H1 (cell line): Measurements from ENCODE around the gene RHOBTB3. TPM values are rescaled to one million over a fixed set of nuclear protein-coding genes. Genes with fewer than 3 reads are reported as not detected.

Experiments
- CHD1 ChIP-seq: IDR thresholded peaks from 2 replicates; pipeline ENCODE4 v1.6.1; 2012; ENCODE audit warnings: low read depth, low read length, improper control_type of control experiment
- EZH2 ChIP-seq: fragments of 200-600 bp; sonication (generic); IDR thresholded peaks from 2 replicates; pipeline ENCODE4 v1.7.1; 2012; ENCODE audit warnings: low read depth, mild to moderate bottlenecking, moderate library complexity, low read length, inconsistent platforms; ENCODE audit not compliant: severe bottlenecking
- HDAC2 ChIP-seq, 2 experiments: fragments of 300-600 bp in 1 of 2; sonication (generic) in 1 of 2; IDR thresholded peaks; 2 replicates each; pipeline ENCODE4 v1.6.1; 2011 to 2012; ENCODE audit warnings: low read depth in 2 of 2, low read length in 2 of 2, mild to moderate bottlenecking in 2 of 2, moderate library complexity in 2 of 2, borderline replicate concordance in 1 of 2, inconsistent platforms in 1 of 2
- NANOG ChIP-seq: IDR thresholded peaks from 2 replicates; pipeline ENCODE4 v1.6.1; 2011; ENCODE audit warnings: low read length, low read depth, mild to moderate bottlenecking, inconsistent platforms; ENCODE audit not compliant: insufficient read depth, poor library complexity, severe bottlenecking
- RFX5 ChIP-seq: IDR thresholded peaks from 2 replicates; pipeline ENCODE4 v1.6.1; 2011; ENCODE audit warnings: low read depth, low read length, improper control_type of control experiment, borderline replicate concordance
- polyA plus RNA-seq, 7 experiments: library from polyadenylated mRNA; depleted of rRNA in 3 of 7; stranded (reverse) in 5 of 7; unstranded in 2 of 7; fragments of >200 nt in 5 of 7; fragments of 200-250 nt in 2 of 7; gene quantifications; 1 replicate in 5 of 7; 2 replicates in 1 of 7; 4 replicates in 1 of 7; pipeline versions ENCODE4 v1.2.1 to v1.2.3, GENCODE V29; 2011 to 2013; ENCODE audit warnings: missing spikeins in 2 of 7, mixed read lengths in 2 of 7
- total RNA-seq: library from RNA; stranded (reverse); fragmentation: NEBNext Ultra II Directional; extraction: Animal tissue kit (Norgen Biotek cat#: 25700); gene quantifications from 2 replicates; pipeline ENCODE4 v1.2.1, GENCODE V29; 2021

Gene RHOBTB3
- total and polyA plus RNA-seq, 2 of the 8 experiments (the other 6 are each of a cell fraction or from before 2014, with no cell fraction given) = 8.2 to 17.5 TPM

GRCh38 chr5:95799191-95799835, 68.2 kb downstream of the RHOBTB3 start (continued):
- TF ChIP-seq RFX5 (no peak), CHD1 (no peak), NANOG (no peak), EZH2 (no peak), HDAC2 (IDR thresholded peaks at IDR 0.05; ENCODE audit: borderline replicate concordance in 1 of 2, low read depth in 2 of 2, low read length in 2 of 2) (no peak)
- TF ChIP-seq, all 59 proteins: peak for 0
